Dermis microvascular lymphatic vessel endothelial cell (primary cell): ENCODE data around the gene OR10H1. TPM values are rescaled to one million over a fixed set of nuclear protein-coding genes. Genes with fewer than 3 reads are reported as not detected.
"Not testable (repeated sequence)": the region's sequence is repeated elsewhere in the genome, so short reads cannot be mapped to it uniquely, and the experiment has no call there.

ENCODE experiments used
- DNase-seq, 2 donors: peaks; one replicate each; pipeline versions ENCODE4 v3.0.0 to v3.0.0-alpha.2; 2010; ENCODE audit warnings: low read depth in 2 of 2
- total RNA-seq: library from RNA; depleted of rRNA; stranded (reverse); fragments of >200 nt; gene quantifications from 2 replicates; pipeline ENCODE4 v1.2.1, GENCODE V29; 2014

Gene OR10H1
- total RNA-seq, 1 donor from 2014 or later, result not detected

GRCh38 chr19:15828611-15829305 is 13.3 kb upstream of the OR10H1 start:
- DNase-seq, result not testable (repeated sequence)

DNA sequence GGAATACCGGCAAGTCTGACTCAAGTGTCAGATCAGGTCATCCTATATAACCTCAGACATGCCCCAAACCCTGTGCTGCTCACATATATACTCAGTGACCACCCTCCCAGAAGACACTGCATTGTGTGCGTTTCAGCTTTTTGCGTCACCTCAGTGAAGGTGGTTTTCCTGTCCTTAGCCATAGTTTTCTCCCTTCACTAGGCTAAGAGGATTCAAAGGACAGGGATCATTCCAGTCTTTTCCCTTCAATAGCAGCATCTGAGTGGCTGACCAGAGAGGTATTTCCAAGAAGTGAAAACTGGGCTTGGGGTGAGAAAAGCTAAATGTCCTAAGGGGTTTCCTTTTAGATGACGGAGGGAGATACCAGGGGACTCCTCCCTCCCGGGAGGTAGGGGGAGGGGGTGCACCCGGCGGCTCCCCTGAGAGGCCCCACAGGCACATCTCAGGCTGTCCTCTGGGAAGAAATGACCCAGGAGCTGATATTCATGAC is 12.7 kb upstream of the OR10H1 start:
- no peak for DNase-seq

- no peak for DNase-seq
Observed at GRCh38 chr19:15825753-15826152, 10.3 kb upstream of the OR10H1 start.

GRCh38 chr19:15820646-15821045 is 5.2 kb upstream of the OR10H1 start:
- no peak for DNase-seq

- DNase-seq, result no peak
Observed at GRCh38 chr19:15813916-15814315, 1.5 kb downstream of the OR10H1 start.

- no peak for DNase-seq
Observed at GRCh38 chr19:15812060-15812722, 3.3 kb downstream of the OR10H1 start.

DNA sequence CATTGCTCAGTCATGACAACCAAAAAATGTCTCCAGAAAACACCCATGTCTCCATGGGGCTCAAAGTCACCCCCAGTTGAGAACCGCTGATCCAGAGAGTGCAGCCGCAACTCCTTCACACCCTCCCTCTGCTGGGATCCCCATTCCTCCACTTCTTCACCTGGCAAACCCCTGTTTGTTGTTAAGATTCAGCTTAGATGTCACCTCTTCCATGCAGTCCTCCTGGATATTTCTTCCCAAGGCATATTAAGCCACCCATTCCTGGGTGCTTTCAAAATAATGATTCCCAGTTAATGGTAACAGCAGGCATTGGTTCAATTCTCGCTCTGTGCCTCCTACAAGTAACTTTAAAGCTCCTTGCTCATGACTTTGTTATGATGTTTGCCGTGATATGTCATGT is 4.0 kb downstream of the OR10H1 start:
- no peak for DNase-seq

DNA sequence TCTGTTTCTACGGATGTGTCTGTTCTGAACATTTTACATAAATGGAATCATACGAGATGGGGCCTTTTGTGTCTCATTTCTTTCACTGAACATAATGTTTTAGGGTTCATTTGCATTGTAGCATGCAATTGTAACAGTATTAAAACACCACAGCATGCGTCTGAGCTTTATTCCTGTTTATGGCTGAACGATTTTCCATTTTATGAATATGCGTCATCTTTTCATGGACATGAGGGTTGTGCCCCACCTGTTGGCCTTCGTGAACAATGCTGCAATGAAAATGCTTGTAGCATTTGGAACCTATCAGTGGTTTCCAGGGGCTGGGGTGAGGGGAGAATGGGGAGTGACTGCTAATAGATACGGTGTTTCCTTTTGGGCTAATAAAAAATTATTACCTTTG is 5.1 kb downstream of the OR10H1 start:
- peak; percentile 3 to 11 for DNase-seq

DNA sequence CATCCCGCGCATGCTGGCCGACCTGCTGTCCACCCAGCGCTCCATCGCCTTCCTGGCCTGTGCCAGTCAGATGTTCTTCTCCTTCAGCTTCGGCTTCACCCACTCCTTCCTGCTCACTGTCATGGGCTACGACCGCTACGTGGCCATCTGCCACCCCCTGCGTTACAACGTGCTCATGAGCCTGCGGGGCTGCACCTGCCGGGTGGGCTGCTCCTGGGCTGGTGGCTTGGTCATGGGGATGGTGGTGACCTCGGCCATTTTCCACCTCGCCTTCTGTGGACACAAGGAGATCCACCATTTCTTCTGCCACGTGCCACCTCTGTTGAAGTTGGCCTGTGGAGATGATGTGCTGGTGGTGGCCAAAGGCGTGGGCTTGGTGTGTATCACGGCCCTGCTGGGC is 21.2 kb downstream of the OR10H1 start:
- not testable (repeated sequence) for DNase-seq

GRCh38 chr19:15790096-15790495 is 25.4 kb downstream of the OR10H1 start:
- DNase-seq, result no peak

DNA sequence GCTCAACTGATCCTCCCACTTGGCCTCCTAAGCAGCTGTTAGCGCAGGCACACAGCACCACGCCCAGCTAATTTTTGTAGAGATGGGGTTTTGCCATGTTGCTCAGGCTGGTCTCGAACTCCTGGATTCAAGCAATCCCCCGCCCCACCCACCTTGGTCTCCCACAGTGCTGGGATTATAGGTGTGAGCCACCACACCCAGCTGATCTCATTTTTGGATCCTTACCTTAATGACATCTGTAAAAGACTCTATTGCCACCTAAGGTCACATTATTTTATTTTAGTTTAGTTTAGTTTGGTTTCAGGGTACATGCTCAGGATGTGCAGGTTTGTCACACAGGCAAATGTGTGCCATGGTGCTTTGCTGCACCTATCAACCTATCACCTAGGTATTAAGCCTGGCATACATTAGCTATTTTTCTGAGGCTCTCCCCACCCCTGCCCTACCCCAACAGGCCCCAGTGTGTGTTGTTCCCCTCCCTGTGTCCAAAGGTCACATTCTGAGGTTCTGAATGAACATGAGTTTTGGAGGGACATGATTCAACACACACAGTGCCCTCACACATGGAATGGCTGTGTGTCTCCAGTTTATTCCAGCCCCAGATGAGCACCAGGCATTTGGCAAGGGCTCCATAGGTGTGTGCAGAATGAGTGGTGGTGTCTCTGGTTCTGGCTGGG is 26.7 kb downstream of the OR10H1 start:
- no peak for DNase-seq

- DNase-seq, result no peak
Observed at GRCh38 chr19:15787611-15788155, 27.8 kb downstream of the OR10H1 start, which contains the start of gene OR10H5. Gene OR10H5 (plus strand): TSS chr19:15787661. CDS start chr19:15794049, 6,388 bp downstream.

GRCh38 chr19:15782896-15783295 is 32.6 kb downstream of the OR10H1 start:
- not testable (repeated sequence) for DNase-seq

- no peak for DNase-seq
Observed at GRCh38 chr19:15782211-15782610, 33.3 kb downstream of the OR10H1 start.

GRCh38 chr19:15781661-15782060 is 33.8 kb downstream of the OR10H1 start:
- DNase-seq, result no peak

- DNase-seq, result no peak
Observed at GRCh38 chr19:15780610-15781418, 34.6 kb downstream of the OR10H1 start.

DNA sequence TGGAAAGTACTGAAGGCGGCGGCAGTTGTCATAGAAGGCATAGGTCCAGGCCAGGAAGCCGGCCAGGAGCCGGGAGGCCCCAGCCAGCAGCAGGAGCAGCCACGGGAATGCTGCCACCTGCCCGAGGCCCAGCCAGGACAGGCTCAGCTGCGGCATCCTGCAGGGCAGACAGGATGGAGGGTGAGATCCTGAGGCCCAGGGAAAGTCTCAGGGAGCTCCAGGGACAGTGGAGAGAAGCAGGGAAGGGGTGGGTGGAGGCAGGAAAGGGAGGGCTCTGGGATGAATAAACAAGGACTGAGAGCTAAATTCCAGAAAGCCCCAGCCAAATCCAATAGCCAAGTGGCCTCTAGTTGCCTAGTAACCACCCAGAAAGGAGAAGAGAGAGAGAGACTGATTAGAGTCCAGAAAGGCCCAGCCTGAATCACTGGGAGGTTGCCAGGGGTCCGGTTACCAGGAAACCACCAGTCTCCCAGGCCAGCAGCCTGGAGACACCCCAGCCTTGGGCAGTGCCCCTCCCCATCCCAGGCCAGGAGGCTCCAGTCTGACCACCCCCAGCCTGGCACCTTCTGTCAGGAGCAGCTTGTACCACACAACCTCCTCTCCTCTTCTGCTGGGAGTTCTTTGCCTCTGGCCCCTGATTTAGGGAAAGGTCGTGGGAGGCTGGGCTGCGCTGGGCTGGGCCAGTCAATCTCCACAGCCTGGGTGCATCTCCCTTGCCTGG is 35.5 kb downstream of the OR10H1 start:
- no peak for DNase-seq

DNA sequence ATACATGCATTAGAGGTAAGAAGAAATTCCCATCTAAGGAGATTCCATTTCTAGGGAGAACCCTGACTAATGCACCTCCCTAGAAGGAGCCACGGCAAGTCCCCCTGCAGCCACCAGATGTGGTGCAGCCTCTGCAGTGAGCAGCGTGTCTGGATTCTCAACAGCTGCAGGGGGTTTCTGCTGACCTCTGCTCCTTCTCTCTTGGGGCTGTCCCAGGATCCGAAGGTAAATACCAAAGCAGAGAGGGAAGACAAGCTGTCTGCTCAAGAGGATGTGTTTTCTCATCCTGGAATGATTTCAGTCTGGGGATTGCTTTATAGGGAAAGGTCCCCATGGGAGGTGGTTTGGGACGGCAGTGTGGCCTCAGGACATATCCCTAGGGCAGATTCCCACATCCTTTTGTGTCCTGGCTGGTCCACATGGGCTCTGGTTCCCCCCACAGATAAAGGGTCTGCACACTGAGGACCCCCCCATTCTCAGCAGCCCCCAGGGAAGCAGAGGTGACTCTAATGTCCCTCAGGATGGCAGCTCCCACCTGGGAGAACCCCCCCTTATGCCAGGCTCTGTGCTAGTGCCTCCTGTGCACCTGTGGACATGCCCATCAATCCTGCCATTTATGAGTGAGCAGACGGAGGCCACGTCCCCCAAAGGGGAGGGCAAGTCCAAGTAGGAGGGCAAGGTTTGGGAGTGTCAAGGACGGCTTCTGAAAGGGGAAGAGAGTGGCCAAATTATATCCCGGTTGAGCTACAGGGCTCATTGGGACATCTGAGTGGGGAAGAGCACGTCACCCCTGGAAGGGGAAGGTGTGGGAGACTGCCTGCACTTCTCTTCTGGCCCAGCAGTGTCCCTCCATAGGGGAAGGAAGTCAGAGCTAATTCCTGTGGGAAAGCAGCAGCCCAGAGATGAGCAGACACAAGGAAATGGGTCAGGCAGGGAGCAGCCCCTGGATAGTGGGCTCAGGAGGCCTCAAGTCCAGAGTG is 38.2 kb downstream of the OR10H1 start:
- no peak for DNase-seq

- DNase-seq, result no peak
Observed at GRCh38 chr19:15776264-15776663, 39.2 kb downstream of the OR10H1 start.
